ENCODE data around the gene WIF1. TPM values are rescaled to one million over a fixed set of nuclear protein-coding genes. Genes with fewer than 3 reads are reported as not detected.

Gene WIF1
- total and polyA plus RNA-seq, 2 of the 8 experiments (the other 6 are each of a cell fraction or from before 2014, with no cell fraction given): 1.8 to 9.1 TPM

DNA sequence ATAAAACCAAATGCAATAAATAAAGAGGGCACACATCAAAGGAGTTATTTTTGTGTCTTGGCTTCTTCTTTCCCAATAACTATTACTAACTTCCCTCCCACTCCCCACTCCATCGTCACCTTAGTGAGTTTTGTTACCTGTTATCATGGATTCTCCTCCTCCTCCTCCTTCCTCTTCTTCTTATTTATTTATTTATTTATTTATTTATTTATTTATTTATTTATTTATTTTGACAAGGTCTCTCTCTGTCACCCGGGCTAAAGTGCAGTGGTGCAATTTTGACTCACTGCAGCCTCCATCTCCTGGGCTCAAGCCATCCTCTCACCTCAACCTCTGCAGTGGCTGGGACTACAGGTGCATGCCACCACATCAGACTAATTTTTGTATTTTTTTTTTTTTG, 26.4 kb downstream of the WIF1 start:
- FAIRE-seq (no peak), DNase-seq (ENCODE audit: low read depth in 1 of 2, low spot score in 2 of 2) (no peak)
- ChIA-PET CTCF (ENCODE audit: partially characterized antibody) (interaction anchor here (0.7 kb wide), 1 partner anchor 59 kb away, joined by 3 read pairs; no protein-coding TSS in a partner anchor), POLR2A (ENCODE audit: partially characterized antibody) (no interaction called here)
- no peak overlapping the region for H3K27ac ChIP-seq (ENCODE audit: low read depth, low read length)
- no peak overlapping the region for H2BK20ac ChIP-seq (ENCODE audit: low read length)
- 94% methylated on average over 2 of the region's 2 CpGs; no CpG with 5 or more reads in 1 of the 2 experiments for WGBS, 2 experiments (ENCODE audit: extremely low coverage in 1 of 2, insufficient coverage in 1 of 2, insufficient read length in 1 of 2, insufficient replicate concordance in 2 of 2, low coverage in 1 of 2, low lambda C conversion rate in 2 of 2, missing lambda C conversion rate in 1 of 2)
- no peaks in the 10 kb centered on the region for H3K27me3 ChIP-seq (replicated peaks in 1 of 4; ENCODE audit: control insufficient read depth in 3 of 4, extremely low read depth in 1 of 4, insufficient read depth in 3 of 4, low read length in 3 of 4)
- no peaks in the 10 kb centered on the region for H4K20me1 ChIP-seq (replicated peaks in 1 of 2; ENCODE audit: control insufficient read depth in 1 of 2, insufficient read depth in 2 of 2, low read length in 2 of 2)
- H3K23ac ChIP-seq (ENCODE audit: insufficient read length): no peak overlapping the region
- peaks cover 0 to 4% (median 0%) of the 10 kb centered on the region in 4 experiments; a peak in 1 of 7 replicates for H3K4me1 ChIP-seq (replicated peaks in 1 of 4; ENCODE audit: control insufficient read depth in 3 of 4, insufficient read depth in 4 of 4, low read length in 3 of 4)
- no peak overlapping the region for H2AFZ ChIP-seq (ENCODE audit: low read length)
- no peak overlapping the region for H2BK5ac ChIP-seq (ENCODE audit: low read depth, low read length)
- H3K4me3 ChIP-seq (ENCODE audit: extremely low read depth in 1 of 4, insufficient read depth in 2 of 4, low read depth in 3 of 4, low read length in 4 of 4): no peak overlapping the region
- H3K14ac ChIP-seq (ENCODE audit: insufficient read length): no peak overlapping the region
- TF ChIP-seq BRCA1 (IDR thresholded peaks at IDR 0.05; ENCODE audit: low read depth, low read length): no peak
- no peak for TF ChIP-seq ASH2L (IDR thresholded peaks at IDR 0.05; ENCODE audit: low read length)
- no peak for TF ChIP-seq POU5F1 (IDR thresholded peaks at IDR 0.05; ENCODE audit: low read depth, low read length)
- TF ChIP-seq CEBPB (IDR thresholded peaks at IDR 0.05; ENCODE audit: low read depth, low read length): no peak
- TF ChIP-seq, protein P1, sequence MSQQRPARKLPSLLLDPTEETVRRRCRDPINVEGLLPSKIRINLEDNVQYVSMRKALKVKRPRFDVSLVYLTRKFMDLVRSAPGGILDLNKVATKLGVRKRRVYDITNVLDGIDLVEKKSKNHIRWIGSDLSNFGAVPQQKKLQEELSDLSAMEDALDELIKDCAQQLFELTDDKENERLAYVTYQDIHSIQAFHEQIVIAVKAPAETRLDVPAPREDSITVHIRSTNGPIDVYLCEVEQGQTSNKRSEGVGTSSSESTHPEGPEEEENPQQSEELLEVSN (IDR thresholded peaks at IDR 0.05): no peak
- no peak for TF ChIP-seq FOSL1 (IDR thresholded peaks at IDR 0.05; ENCODE audit: insufficient read depth, low read depth, low read length)
- TF ChIP-seq SIN3A (conservative IDR thresholded peaks at IDR 0.05 in 1 of 2, IDR thresholded peaks at IDR 0.05 in 1 of 2; ENCODE audit: low read depth in 1 of 2, low read length in 2 of 2): no peak
- TF ChIP-seq POLR2A (IDR thresholded peaks at IDR 0.05; ENCODE audit: control extremely low read depth in 1 of 2, low read depth in 2 of 2, low read length in 2 of 2): no peak
- no peak for TF ChIP-seq TEAD4 (IDR thresholded peaks at IDR 0.05; ENCODE audit: low read depth, low read length)
- no peak for TF ChIP-seq TAF7 (optimal IDR thresholded peaks at IDR 0.05; ENCODE audit: borderline replicate concordance, low read depth, low read length)
- no peak for TF ChIP-seq RBBP5 (IDR thresholded peaks at IDR 0.05; ENCODE audit: borderline replicate concordance, low read depth, low read length)
- no peak for TF ChIP-seq EZH2 (IDR thresholded peaks at IDR 0.05; ENCODE audit: low read depth, low read length, severe bottlenecking)
- TF ChIP-seq TBP (IDR thresholded peaks at IDR 0.05; ENCODE audit: low read depth, low read length): no peak
- no peak overlapping the region for H4K8ac ChIP-seq (ENCODE audit: extremely low read depth, insufficient read depth, low read length)
- no peaks in the 10 kb centered on the region for H3K9me3 ChIP-seq (ENCODE audit: insufficient read depth in 2 of 2, low read depth in 1 of 2, low read length in 1 of 2)
- no peak overlapping the region for H3K18ac ChIP-seq (ENCODE audit: extremely low read depth, low read length)
- H3K79me2 ChIP-seq (ENCODE audit: control insufficient read depth in 1 of 2, insufficient read depth in 2 of 2, low read length in 2 of 2): no peaks in the 10 kb centered on the region
- no peaks in the 10 kb centered on the region for H3K23me2 ChIP-seq (ENCODE audit: low read depth, low read length)
- H3K36me3 ChIP-seq (ENCODE audit: control insufficient read depth in 2 of 4, insufficient read depth in 4 of 4, low read length in 3 of 4): no peaks in the 10 kb centered on the region
- H3K9ac ChIP-seq (replicated peaks in 1 of 4; ENCODE audit: extremely low read depth in 1 of 4, low read depth in 3 of 4, low read length in 3 of 4): no peak overlapping the region
- H3K56ac ChIP-seq (replicated peaks; ENCODE audit: insufficient read length, low read depth, low read length): no peak overlapping the region
- H2AK5ac ChIP-seq (ENCODE audit: low read depth, low read length): no peak overlapping the region
- no peak overlapping the region for H2BK15ac ChIP-seq (ENCODE audit: low read length)
- H2BK12ac ChIP-seq (ENCODE audit: low read depth, low read length): no peak overlapping the region
- no peak overlapping the region for H3K4me2 ChIP-seq (ENCODE audit: insufficient read depth in 1 of 2, low read depth in 2 of 2, low read length in 2 of 2)
- no peak overlapping the region for H4K91ac ChIP-seq (replicated peaks; ENCODE audit: insufficient read length, low read length)
- no peak overlapping the region for H4K5ac ChIP-seq (ENCODE audit: insufficient read length, low read depth, low read length)
- H3K79me1 ChIP-seq (ENCODE audit: low read depth, low read length): no peaks in the 10 kb centered on the region
- no peak overlapping the region for H3K4ac ChIP-seq (replicated peaks; ENCODE audit: insufficient read length, low read depth, low read length)
- no peak overlapping the region for H2BK120ac ChIP-seq (replicated peaks; ENCODE audit: low read depth, low read length)

All from H1 (cell line).